Neuronal stem cell (in vitro differentiated cells): ENCODE data around the gene RNF213.

ENCODE experiments used
- DNase-seq: peaks from one replicate; pipeline ENCODE4 v3.0.0-alpha.2; 2013; ENCODE audit warnings: low spot score
- H2AFZ ChIP-seq: one replicate; pipeline ENCODE4 v1.6.1; 2013; ENCODE audit warnings: mild to moderate bottlenecking, low read length, inconsistent platforms
- H2AK5ac ChIP-seq: 2 replicates; pipeline ENCODE4 v1.6.1; 2013; ENCODE audit warnings: low read depth, mild to moderate bottlenecking, inconsistent platforms, low read length, moderate library complexity, mixed read lengths
- H2BK120ac ChIP-seq: 2 replicates; pipeline ENCODE4 v1.6.1; 2013; ENCODE audit warnings: low read depth, mild to moderate bottlenecking, inconsistent platforms, low read length, moderate library complexity, mixed read lengths
- H2BK12ac ChIP-seq: one replicate; pipeline ENCODE4 v1.6.1; 2013; ENCODE audit warnings: low read length, inconsistent platforms
- H2BK15ac ChIP-seq: 2 replicates; pipeline ENCODE4 v1.6.1; 2013; ENCODE audit warnings: mild to moderate bottlenecking, low read length, inconsistent platforms, mixed read lengths
- H2BK5ac ChIP-seq: one replicate; pipeline ENCODE4 v1.6.1; 2013; ENCODE audit warnings: inconsistent platforms, mild to moderate bottlenecking, low read length, moderate library complexity
- H3K14ac ChIP-seq: one replicate; pipeline ENCODE4 v1.6.1; 2013; ENCODE audit warnings: low read length, inconsistent platforms
- H3K18ac ChIP-seq: 2 replicates; pipeline ENCODE4 v1.6.1; 2013; ENCODE audit warnings: low read length, inconsistent platforms
- H3K23ac ChIP-seq: 2 replicates; pipeline ENCODE4 v1.6.1; 2013; ENCODE audit warnings: low read depth, mild to moderate bottlenecking, mixed read lengths, low read length, inconsistent platforms; ENCODE audit not compliant: poor library complexity
- H3K27ac ChIP-seq: replicated peaks from 3 replicates; pipeline ENCODE4 v1.5.1; 2013; ENCODE audit warnings: low read length, inconsistent platforms
- H3K27me3 ChIP-seq, 3 experiments: 2 replicates each; pipeline ENCODE4 v1.6.1; 2013; ENCODE audit warnings: low read length in 3 of 3, mild to moderate bottlenecking in 2 of 3, inconsistent platforms in 1 of 3, low read depth in 1 of 3, mixed read lengths in 1 of 3, moderate library complexity in 1 of 3; ENCODE audit not compliant: control insufficient read depth in 3 of 3, insufficient read depth in 3 of 3
- H3K36me3 ChIP-seq, 2 donors: replicated peaks in 1 of 2; 2 replicates each; pipeline ENCODE4 v1.6.1; 2013; ENCODE audit warnings: low read length in 2 of 2; ENCODE audit not compliant: control insufficient read depth in 2 of 2, insufficient read depth in 2 of 2
- H3K4ac ChIP-seq: 2 replicates; pipeline ENCODE4 v1.6.1; 2013; ENCODE audit warnings: inconsistent platforms, mild to moderate bottlenecking, low read length, moderate library complexity
- H3K4me1 ChIP-seq, 2 donors: 1 replicate in 1 of 2; 2 replicates in 1 of 2; pipeline ENCODE4 v1.6.1; 2013; ENCODE audit warnings: low read length in 2 of 2, low read depth in 1 of 2; ENCODE audit not compliant: control insufficient read depth in 2 of 2, insufficient read depth in 1 of 2
- H3K4me2 ChIP-seq: one replicate; pipeline ENCODE4 v1.6.1; 2013; ENCODE audit warnings: mild to moderate bottlenecking, low read length, inconsistent platforms; ENCODE audit not compliant: insufficient read depth, poor library complexity, severe bottlenecking
- H3K4me3 ChIP-seq, 2 donors: 2 replicates each; pipeline ENCODE4 v1.5.1; 2013; ENCODE audit warnings: low read length in 2 of 2, mild to moderate bottlenecking in 2 of 2, inconsistent platforms in 1 of 2, moderate library complexity in 1 of 2
- H3K79me1 ChIP-seq: one replicate; pipeline ENCODE4 v1.6.1; 2013; ENCODE audit warnings: low read depth, mild to moderate bottlenecking, inconsistent platforms, low read length, moderate library complexity
- H3K9ac ChIP-seq: one replicate; pipeline ENCODE4 v1.6.1; 2013; ENCODE audit warnings: mild to moderate bottlenecking, low read depth, low read length, inconsistent platforms; ENCODE audit not compliant: poor library complexity
- H3K9me3 ChIP-seq, 2 donors: replicated peaks in 1 of 2; 2 replicates each; pipeline versions ENCODE3 to v1.6.1; 2013; ENCODE audit warnings: low read length in 2 of 2, mild to moderate bottlenecking in 2 of 2, inconsistent platforms in 1 of 2, low read depth in 1 of 2, mixed read lengths in 1 of 2, moderate library complexity in 1 of 2; ENCODE audit not compliant: control insufficient read depth in 2 of 2, insufficient read depth in 1 of 2
- H4K8ac ChIP-seq: one replicate; pipeline ENCODE4 v1.6.1; 2013; ENCODE audit warnings: low read depth, mild to moderate bottlenecking, inconsistent platforms, low read length, moderate library complexity
- H4K91ac ChIP-seq: one replicate; pipeline ENCODE4 v1.6.1; 2013; ENCODE audit warnings: low read length, low read depth, mild to moderate bottlenecking, inconsistent platforms; ENCODE audit not compliant: poor library complexity
- WGBS, 2 donors: extraction: QIAGEN DNeasy Blood & Tissue Kit; methylation state at CpG; one replicate each; pipeline ENCODE4 v1.1.7; 2013; ENCODE audit warnings: missing lambda C conversion rate in 2 of 2, mixed read lengths in 1 of 2; ENCODE audit not compliant: insufficient read length in 2 of 2, insufficient replicate concordance in 1 of 2; ENCODE audit errors: extremely low coverage in 2 of 2; 5-methylcytosine and 5-hydroxymethylcytosine counted together

RNF213 gene

GRCh38 chr17:80372922-80373570 is 112.4 kb downstream of the RNF213 start:
- H4K91ac ChIP-seq = no peak overlapping the region
- no peak for DNase-seq
- H3K18ac ChIP-seq = no peak overlapping the region
- H3K4me2 ChIP-seq = no peak overlapping the region
- no peak overlapping the region for H3K14ac ChIP-seq
- no peaks in the 10 kb centered on the region for H3K27me3 ChIP-seq
- no peak overlapping the region for H3K4me3 ChIP-seq
- no peak overlapping the region for H4K8ac ChIP-seq
- no peak overlapping the region for H2BK120ac ChIP-seq
- no peak overlapping the region for H3K23ac ChIP-seq
- H3K9me3 ChIP-seq = peaks cover 0 to 2% of the 10 kb centered on the region in 2 donors
- no peak overlapping the region for H3K9ac ChIP-seq
- no peak overlapping the region for H2BK12ac ChIP-seq
- no peak overlapping the region for H3K27ac ChIP-seq
- no peak overlapping the region for H2AFZ ChIP-seq
- no CpG with 5 or more reads among the region's 18 CpGs for WGBS, 2 donors
- H2AK5ac ChIP-seq = no peak overlapping the region
- H3K4me1 ChIP-seq = no peaks in the 10 kb centered on the region
- no peak overlapping the region for H2BK15ac ChIP-seq
- no peak overlapping the region for H3K4ac ChIP-seq
- no peak overlapping the region for H2BK5ac ChIP-seq
- no peaks in the 10 kb centered on the region for H3K79me1 ChIP-seq
- H3K36me3 ChIP-seq = peaks cover 31 to 91% of the 10 kb centered on the region in 2 donors

GRCh38 chr17:80374039-80374731 is 113.5 kb downstream of the RNF213 start:
- DNase-seq = no peak
- H3K27me3 ChIP-seq = no peaks in the 10 kb centered on the region
- H3K4me1 ChIP-seq = no peaks in the 10 kb centered on the region
- H3K27ac ChIP-seq = no peak overlapping the region
- no peak overlapping the region for H2AK5ac ChIP-seq
- H2AFZ ChIP-seq = no peak overlapping the region
- peak overlapping the region; percentile 30 for H3K9ac ChIP-seq
- H3K4me3 ChIP-seq = no peak overlapping the region
- H3K23ac ChIP-seq = peak overlapping the region; percentile 8
- H3K14ac ChIP-seq = peak overlapping the region; percentile 47
- H2BK12ac ChIP-seq = no peak overlapping the region
- H2BK120ac ChIP-seq = no peak overlapping the region
- no peak overlapping the region for H3K4me2 ChIP-seq
- H4K91ac ChIP-seq = no peak overlapping the region
- peaks cover 33 to 95% of the 10 kb centered on the region in 2 donors for H3K36me3 ChIP-seq
- no peak overlapping the region for H2BK5ac ChIP-seq
- H3K79me1 ChIP-seq = no peaks in the 10 kb centered on the region
- no peak overlapping the region for H3K4ac ChIP-seq
- peak overlapping the region; percentile 84 for H4K8ac ChIP-seq
- no peak overlapping the region for H3K18ac ChIP-seq
- no CpG with 5 or more reads among the region's 22 CpGs for WGBS, 2 donors
- H3K9me3 ChIP-seq = peaks cover 0 to 2% of the 10 kb centered on the region in 2 donors
- no peak overlapping the region for H2BK15ac ChIP-seq

- no peak overlapping the region for H2BK15ac ChIP-seq
- no peaks in the 10 kb centered on the region for H3K79me1 ChIP-seq
- no peak overlapping the region for H4K91ac ChIP-seq
- H3K23ac ChIP-seq = no peak overlapping the region
- H3K4me3 ChIP-seq = no peak overlapping the region
- H3K36me3 ChIP-seq = peaks cover 29 to 95% of the 10 kb centered on the region in 2 donors
- WGBS, 2 donors = no CpG with 5 or more reads among the region's 14 CpGs
- no peaks in the 10 kb centered on the region for H3K27me3 ChIP-seq
- no peak for DNase-seq
- H3K14ac ChIP-seq = peak overlapping the region; percentile 47
- no peak overlapping the region for H3K4ac ChIP-seq
- no peak overlapping the region for H3K27ac ChIP-seq
- no peak overlapping the region for H2BK5ac ChIP-seq
- no peak overlapping the region for H3K4me2 ChIP-seq
- peak overlapping the region; percentile 30 for H3K9ac ChIP-seq
- H3K18ac ChIP-seq = no peak overlapping the region
- H2AK5ac ChIP-seq = no peak overlapping the region
- H3K4me1 ChIP-seq = no peaks in the 10 kb centered on the region
- peak overlapping the region; percentile 84 for H4K8ac ChIP-seq
- H2AFZ ChIP-seq = no peak overlapping the region
- H2BK120ac ChIP-seq = no peak overlapping the region
- H3K9me3 ChIP-seq = peaks cover 0 to 2% of the 10 kb centered on the region in 2 donors
- no peak overlapping the region for H2BK12ac ChIP-seq
Observed at GRCh38 chr17:80374732-80375585, 114.3 kb downstream of the RNF213 start.

- Histone ChIP-seq H3K27ac (no peak overlapping the region), H2BK5ac (no peak overlapping the region), H3K4ac (no peak overlapping the region), H4K91ac (no peak overlapping the region), H2BK12ac (no peak overlapping the region), H3K9ac (no peak overlapping the region), H3K4me3 (no peak overlapping the region), H3K36me3 (peaks cover 34 to 95% of the 10 kb centered on the region in 2 donors), H3K23ac (no peak overlapping the region), H3K27me3 (no peaks in the 10 kb centered on the region), H3K14ac (no peak overlapping the region), H3K4me2 (no peak overlapping the region), H3K18ac (no peak overlapping the region), H4K8ac (no peak overlapping the region), H2AK5ac (no peak overlapping the region), H3K9me3 (peaks cover 0 to 2% of the 10 kb centered on the region in 2 donors), H2BK15ac (no peak overlapping the region), H3K79me1 (no peaks in the 10 kb centered on the region), H3K4me1 (no peaks in the 10 kb centered on the region), H2AFZ (no peak overlapping the region), H2BK120ac (no peak overlapping the region)
- no CpG with 5 or more reads among the region's 4 CpGs for WGBS, 2 donors
- no peak for DNase-seq
Observed at GRCh38 chr17:80376531-80376930, 115.9 kb downstream of the RNF213 start.
